Measurements from ENCODE around the gene AP5S1.
A peak's percentile ranks its signal among the peaks of the same experiment; 100 is the strongest.

Gene AP5S1

GRCh38 chr20:3854462-3854871 lies 34.1 kb downstream of the AP5S1 start:
- TF ChIP-seq SPI1 (IDR thresholded peaks at IDR 0.05; ENCODE audit: borderline replicate concordance, low read depth) (no peak), GABPA (IDR thresholded peaks at IDR 0.05; ENCODE audit: low read depth) (no peak), CTCF (IDR thresholded peaks at IDR 0.05; ENCODE audit: insufficient read depth, low read length) (no peak), REST (IDR thresholded peaks at IDR 0.05; ENCODE audit: insufficient replicate concordance, low read depth) (no peak), POLR2AphosphoS5 (IDR thresholded peaks at IDR 0.05; ENCODE audit: low read depth) (no peak)
- peak in 1 of 2 experiments; percentile 45 for DNase-seq (ENCODE audit: low read depth in 1 of 2, low spot score in 1 of 2)
- no peak overlapping the region for H3K4me3 ChIP-seq (replicated peaks; ENCODE audit: insufficient read depth, low read length)
- H3K27ac ChIP-seq (replicated peaks) = no peak overlapping the region
- H3K27me3 ChIP-seq (ENCODE audit: insufficient read depth, poor library complexity, severe bottlenecking) = no peaks in the 10 kb centered on the region

GRCh38 chr20:3857405-3857804 lies 37.1 kb downstream of the AP5S1 start:
- DNase-seq (ENCODE audit: low read depth in 1 of 2, low spot score in 1 of 2) = no peak
- no peak overlapping the region for H3K27ac ChIP-seq (replicated peaks)

GRCh38 chr20:3858689-3859088 lies 38.3 kb downstream of the AP5S1 start:
- no peak for DNase-seq (ENCODE audit: low read depth in 1 of 2, low spot score in 1 of 2)
- Histone ChIP-seq H3K27me3 (ENCODE audit: insufficient read depth, poor library complexity, severe bottlenecking) (no peaks in the 10 kb centered on the region), H3K27ac (replicated peaks) (no peak overlapping the region), H3K4me3 (replicated peaks; ENCODE audit: insufficient read depth, low read length) (no peak overlapping the region)
- TF ChIP-seq SPI1 (IDR thresholded peaks at IDR 0.05; ENCODE audit: borderline replicate concordance, low read depth) (no peak), GABPA (IDR thresholded peaks at IDR 0.05; ENCODE audit: low read depth) (no peak), CTCF (IDR thresholded peaks at IDR 0.05; ENCODE audit: insufficient read depth, low read length) (no peak), REST (IDR thresholded peaks at IDR 0.05; ENCODE audit: insufficient replicate concordance, low read depth) (no peak), POLR2AphosphoS5 (IDR thresholded peaks at IDR 0.05; ENCODE audit: low read depth) (no peak)

More at GRCh38 chr20:3857405-3857804, 37.1 kb downstream of the AP5S1 start:
- H3K27me3 ChIP-seq (ENCODE audit: insufficient read depth, poor library complexity, severe bottlenecking) = no peaks in the 10 kb centered on the region
- TF ChIP-seq GABPA (IDR thresholded peaks at IDR 0.05; ENCODE audit: low read depth) (no peak), SPI1 (IDR thresholded peaks at IDR 0.05; ENCODE audit: borderline replicate concordance, low read depth) (no peak), REST (IDR thresholded peaks at IDR 0.05; ENCODE audit: insufficient replicate concordance, low read depth) (no peak), CTCF (IDR thresholded peaks at IDR 0.05; ENCODE audit: insufficient read depth, low read length) (no peak), POLR2AphosphoS5 (IDR thresholded peaks at IDR 0.05; ENCODE audit: low read depth) (no peak)
- no peak overlapping the region for H3K4me3 ChIP-seq (replicated peaks; ENCODE audit: insufficient read depth, low read length)

Measured in HL-60 (cell line).